ENCODE results near the gene PIK3R6. TPM values are rescaled to one million over a fixed set of nuclear protein-coding genes. Genes with fewer than 3 reads are reported as not detected.

PIK3R6 gene
- total and polyA plus RNA-seq, 2 experiments from 2014 or later: 0.11 to 0.24 TPM

DNA sequence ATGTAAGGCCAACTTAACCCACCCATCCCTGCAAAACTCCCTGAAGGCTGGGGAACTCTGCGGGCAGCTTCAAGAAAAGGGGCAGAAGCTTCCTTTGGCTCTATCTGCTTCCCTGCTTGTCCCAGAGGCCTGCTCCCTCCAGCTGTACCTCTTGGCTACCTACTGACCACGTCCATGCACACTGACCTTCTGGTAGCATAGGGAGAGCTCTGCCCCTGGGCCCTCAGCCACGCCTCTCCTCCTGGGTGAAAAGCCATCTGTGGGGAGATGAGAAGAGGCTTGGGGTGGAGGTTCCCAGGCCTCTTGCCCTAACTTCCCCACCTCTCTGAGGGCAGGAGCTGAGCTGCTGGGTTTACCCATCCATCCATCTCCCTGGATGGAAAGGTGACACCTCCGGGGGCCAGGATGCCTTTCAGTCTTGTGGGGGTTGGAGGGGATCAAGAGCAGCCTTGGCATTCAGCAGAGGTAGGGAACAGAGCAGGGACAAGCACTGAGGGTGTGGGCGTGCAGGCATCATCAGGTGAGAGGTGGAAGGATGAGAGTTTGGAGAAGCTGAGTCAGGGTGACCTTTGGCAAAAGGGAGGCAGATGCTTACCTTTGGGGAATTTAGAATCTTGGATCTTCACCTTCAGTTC, 45.0 kb downstream of the PIK3R6 start:
- Mint-ChIP-seq H3K4me1 (peaks cover 4% of the 10 kb centered on the region; the same call in 2 of the 3 replicates), H3K4me3 (no peak overlapping the region), H3K9me3 (peaks cover 7% of the 10 kb centered on the region; the same call in 1 of the 3 replicates), H3K27me3 (ENCODE audit: insufficient read depth, low read depth, poor library complexity) (peaks cover 9% of the 10 kb centered on the region), H3K27ac (no peak overlapping the region), H3K36me3 (ENCODE audit: low read depth) (no peaks in the 10 kb centered on the region)
- Histone ChIP-seq H3K27ac (ENCODE audit: low read depth) (no peak overlapping the region), H2AFZ (no peak overlapping the region), H3K79me2 (replicated peaks; ENCODE audit: insufficient read depth) (no peaks in the 10 kb centered on the region), H3K4me2 (no peak overlapping the region), H4K20me1 (replicated peaks; ENCODE audit: insufficient read depth) (no peaks in the 10 kb centered on the region), H3K4me1 (ENCODE audit: insufficient read depth) (no peaks in the 10 kb centered on the region), H3K9me2 (ENCODE audit: insufficient read depth) (no peaks in the 10 kb centered on the region), H3F3A (replicated peaks; ENCODE audit: low read depth) (no peaks in the 10 kb centered on the region), H3K36me3 (ENCODE audit: insufficient read depth) (no peaks in the 10 kb centered on the region), H3K4me3 (no peak overlapping the region), H3K27me3 (ENCODE audit: insufficient read depth) (no peaks in the 10 kb centered on the region)
- DNase-seq (ENCODE audit: low spot score) (no peak), ATAC-seq (no peak)
- TF ChIP-seq STAT1 (IDR thresholded peaks at IDR 0.05; ENCODE audit: unreplicated experiment) (no peak), EZH2 (IDR thresholded peaks at IDR 0.05; ENCODE audit: low read depth, unreplicated experiment) (no peak), EZH2phosphoT487 (IDR thresholded peaks at IDR 0.05; ENCODE audit: unreplicated experiment) (no peak), ZNF114 (CRISPR knock-in tag; IDR thresholded peaks at IDR 0.05) (no peak), CREB1 (CRISPR knock-in tag; IDR thresholded peaks at IDR 0.05; ENCODE audit: low read depth) (no peak), JUNB (IDR thresholded peaks at IDR 0.05; ENCODE audit: unreplicated experiment) (no peak)
- TF ChIP-seq, protein P1, sequence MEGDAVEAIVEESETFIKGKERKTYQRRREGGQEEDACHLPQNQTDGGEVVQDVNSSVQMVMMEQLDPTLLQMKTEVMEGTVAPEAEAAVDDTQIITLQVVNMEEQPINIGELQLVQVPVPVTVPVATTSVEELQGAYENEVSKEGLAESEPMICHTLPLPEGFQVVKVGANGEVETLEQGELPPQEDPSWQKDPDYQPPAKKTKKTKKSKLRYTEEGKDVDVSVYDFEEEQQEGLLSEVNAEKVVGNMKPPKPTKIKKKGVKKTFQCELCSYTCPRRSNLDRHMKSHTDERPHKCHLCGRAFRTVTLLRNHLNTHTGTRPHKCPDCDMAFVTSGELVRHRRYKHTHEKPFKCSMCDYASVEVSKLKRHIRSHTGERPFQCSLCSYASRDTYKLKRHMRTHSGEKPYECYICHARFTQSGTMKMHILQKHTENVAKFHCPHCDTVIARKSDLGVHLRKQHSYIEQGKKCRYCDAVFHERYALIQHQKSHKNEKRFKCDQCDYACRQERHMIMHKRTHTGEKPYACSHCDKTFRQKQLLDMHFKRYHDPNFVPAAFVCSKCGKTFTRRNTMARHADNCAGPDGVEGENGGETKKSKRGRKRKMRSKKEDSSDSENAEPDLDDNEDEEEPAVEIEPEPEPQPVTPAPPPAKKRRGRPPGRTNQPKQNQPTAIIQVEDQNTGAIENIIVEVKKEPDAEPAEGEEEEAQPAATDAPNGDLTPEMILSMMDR (conservative IDR thresholded peaks at IDR 0.05; ENCODE audit: low read depth in 2 of 2): no peak
- TF ChIP-seq, protein P2, sequence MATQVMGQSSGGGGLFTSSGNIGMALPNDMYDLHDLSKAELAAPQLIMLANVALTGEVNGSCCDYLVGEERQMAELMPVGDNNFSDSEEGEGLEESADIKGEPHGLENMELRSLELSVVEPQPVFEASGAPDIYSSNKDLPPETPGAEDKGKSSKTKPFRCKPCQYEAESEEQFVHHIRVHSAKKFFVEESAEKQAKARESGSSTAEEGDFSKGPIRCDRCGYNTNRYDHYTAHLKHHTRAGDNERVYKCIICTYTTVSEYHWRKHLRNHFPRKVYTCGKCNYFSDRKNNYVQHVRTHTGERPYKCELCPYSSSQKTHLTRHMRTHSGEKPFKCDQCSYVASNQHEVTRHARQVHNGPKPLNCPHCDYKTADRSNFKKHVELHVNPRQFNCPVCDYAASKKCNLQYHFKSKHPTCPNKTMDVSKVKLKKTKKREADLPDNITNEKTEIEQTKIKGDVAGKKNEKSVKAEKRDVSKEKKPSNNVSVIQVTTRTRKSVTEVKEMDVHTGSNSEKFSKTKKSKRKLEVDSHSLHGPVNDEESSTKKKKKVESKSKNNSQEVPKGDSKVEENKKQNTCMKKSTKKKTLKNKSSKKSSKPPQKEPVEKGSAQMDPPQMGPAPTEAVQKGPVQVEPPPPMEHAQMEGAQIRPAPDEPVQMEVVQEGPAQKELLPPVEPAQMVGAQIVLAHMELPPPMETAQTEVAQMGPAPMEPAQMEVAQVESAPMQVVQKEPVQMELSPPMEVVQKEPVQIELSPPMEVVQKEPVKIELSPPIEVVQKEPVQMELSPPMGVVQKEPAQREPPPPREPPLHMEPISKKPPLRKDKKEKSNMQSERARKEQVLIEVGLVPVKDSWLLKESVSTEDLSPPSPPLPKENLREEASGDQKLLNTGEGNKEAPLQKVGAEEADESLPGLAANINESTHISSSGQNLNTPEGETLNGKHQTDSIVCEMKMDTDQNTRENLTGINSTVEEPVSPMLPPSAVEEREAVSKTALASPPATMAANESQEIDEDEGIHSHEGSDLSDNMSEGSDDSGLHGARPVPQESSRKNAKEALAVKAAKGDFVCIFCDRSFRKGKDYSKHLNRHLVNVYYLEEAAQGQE (IDR thresholded peaks at IDR 0.05; ENCODE audit: unreplicated experiment): no peak
- TF ChIP-seq, protein P3, sequence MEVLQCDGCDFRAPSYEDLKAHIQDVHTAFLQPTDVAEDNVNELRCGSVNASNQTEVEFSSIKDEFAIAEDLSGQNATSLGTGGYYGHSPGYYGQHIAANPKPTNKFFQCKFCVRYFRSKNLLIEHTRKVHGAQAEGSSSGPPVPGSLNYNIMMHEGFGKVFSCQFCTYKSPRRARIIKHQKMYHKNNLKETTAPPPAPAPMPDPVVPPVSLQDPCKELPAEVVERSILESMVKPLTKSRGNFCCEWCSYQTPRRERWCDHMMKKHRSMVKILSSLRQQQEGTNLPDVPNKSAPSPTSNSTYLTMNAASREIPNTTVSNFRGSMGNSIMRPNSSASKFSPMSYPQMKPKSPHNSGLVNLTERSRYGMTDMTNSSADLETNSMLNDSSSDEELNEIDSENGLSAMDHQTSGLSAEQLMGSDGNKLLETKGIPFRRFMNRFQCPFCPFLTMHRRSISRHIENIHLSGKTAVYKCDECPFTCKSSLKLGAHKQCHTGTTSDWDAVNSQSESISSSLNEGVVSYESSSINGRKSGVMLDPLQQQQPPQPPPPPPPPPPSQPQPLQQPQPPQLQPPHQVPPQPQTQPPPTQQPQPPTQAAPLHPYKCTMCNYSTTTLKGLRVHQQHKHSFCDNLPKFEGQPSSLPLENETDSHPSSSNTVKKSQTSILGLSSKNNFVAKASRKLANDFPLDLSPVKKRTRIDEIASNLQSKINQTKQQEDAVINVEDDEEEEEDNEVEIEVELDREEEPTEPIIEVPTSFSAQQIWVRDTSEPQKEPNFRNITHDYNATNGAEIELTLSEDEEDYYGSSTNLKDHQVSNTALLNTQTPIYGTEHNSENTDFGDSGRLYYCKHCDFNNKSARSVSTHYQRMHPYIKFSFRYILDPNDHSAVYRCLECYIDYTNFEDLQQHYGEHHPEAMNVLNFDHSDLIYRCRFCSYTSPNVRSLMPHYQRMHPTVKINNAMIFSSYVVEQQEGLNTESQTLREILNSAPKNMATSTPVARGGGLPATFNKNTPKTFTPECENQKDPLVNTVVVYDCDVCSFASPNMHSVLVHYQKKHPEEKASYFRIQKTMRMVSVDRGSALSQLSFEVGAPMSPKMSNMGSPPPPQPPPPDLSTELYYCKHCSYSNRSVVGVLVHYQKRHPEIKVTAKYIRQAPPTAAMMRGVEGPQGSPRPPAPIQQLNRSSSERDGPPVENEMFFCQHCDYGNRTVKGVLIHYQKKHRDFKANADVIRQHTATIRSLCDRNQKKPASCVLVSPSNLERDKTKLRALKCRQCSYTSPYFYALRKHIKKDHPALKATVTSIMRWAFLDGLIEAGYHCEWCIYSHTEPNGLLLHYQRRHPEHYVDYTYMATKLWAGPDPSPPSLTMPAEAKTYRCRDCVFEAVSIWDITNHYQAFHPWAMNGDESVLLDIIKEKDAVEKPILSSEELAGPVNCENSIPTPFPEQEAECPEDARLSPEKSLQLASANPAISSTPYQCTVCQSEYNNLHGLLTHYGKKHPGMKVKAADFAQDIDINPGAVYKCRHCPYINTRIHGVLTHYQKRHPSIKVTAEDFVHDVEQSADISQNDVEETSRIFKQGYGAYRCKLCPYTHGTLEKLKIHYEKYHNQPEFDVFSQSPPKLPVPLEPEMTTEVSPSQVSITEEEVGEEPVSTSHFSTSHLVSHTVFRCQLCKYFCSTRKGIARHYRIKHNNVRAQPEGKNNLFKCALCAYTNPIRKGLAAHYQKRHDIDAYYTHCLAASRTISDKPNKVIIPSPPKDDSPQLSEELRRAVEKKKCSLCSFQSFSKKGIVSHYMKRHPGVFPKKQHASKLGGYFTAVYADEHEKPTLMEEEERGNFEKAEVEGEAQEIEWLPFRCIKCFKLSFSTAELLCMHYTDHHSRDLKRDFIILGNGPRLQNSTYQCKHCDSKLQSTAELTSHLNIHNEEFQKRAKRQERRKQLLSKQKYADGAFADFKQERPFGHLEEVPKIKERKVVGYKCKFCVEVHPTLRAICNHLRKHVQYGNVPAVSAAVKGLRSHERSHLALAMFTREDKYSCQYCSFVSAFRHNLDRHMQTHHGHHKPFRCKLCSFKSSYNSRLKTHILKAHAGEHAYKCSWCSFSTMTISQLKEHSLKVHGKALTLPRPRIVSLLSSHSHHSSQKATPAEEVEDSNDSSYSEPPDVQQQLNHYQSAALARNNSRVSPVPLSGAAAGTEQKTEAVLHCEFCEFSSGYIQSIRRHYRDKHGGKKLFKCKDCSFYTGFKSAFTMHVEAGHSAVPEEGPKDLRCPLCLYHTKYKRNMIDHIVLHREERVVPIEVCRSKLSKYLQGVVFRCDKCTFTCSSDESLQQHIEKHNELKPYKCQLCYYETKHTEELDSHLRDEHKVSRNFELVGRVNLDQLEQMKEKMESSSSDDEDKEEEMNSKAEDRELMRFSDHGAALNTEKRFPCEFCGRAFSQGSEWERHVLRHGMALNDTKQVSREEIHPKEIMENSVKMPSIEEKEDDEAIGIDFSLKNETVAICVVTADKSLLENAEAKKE (CRISPR knock-in tag; IDR thresholded peaks at IDR 0.05): no peak
